Activated naive CD4-positive, alpha-beta T cell treated with anti-CD3 and anti-CD28 coated beads for 36 hours (primary cell): ENCODE measurements around the gene RNF8. TPM values are rescaled to one million over a fixed set of nuclear protein-coding genes. Genes with fewer than 3 reads are reported as not detected.

ENCODE experiments used
- CTCF ChIA-PET: fragments of 350-600 bp; sonication (Branson Sonifier 250); formaldehyde crosslinking; loops from one replicate; lab custom pipeline; 2021; ENCODE audit warnings: antibody characterized with exemption; lab: Charles Lee
- DNase-seq: peaks from one replicate; pipeline ENCODE4 v3.0.0-alpha.2; 2020
- H3K27ac Mint-ChIP-seq: one replicate; pipeline ENCODE4 v1.8.0; 2021; ENCODE audit warnings: mild to moderate bottlenecking, mixed read lengths
- H3K27me3 Mint-ChIP-seq: one replicate; pipeline ENCODE4 v1.8.0; 2021; ENCODE audit warnings: low read depth, mixed read lengths
- H3K36me3 Mint-ChIP-seq: one replicate; pipeline ENCODE4 v1.8.0; 2021; ENCODE audit warnings: low read depth, mixed read lengths
- H3K4me1 Mint-ChIP-seq: one replicate; pipeline ENCODE4 v1.8.0; 2021; ENCODE audit warnings: low read depth, mixed read lengths
- H3K4me3 Mint-ChIP-seq: one replicate; pipeline ENCODE4 v1.8.0; 2021; ENCODE audit warnings: mild to moderate bottlenecking, moderate library complexity, mixed read lengths
- H3K9me3 Mint-ChIP-seq: one replicate; pipeline ENCODE4 v1.8.0; 2021; ENCODE audit warnings: mixed read lengths
- intact Hi-C: fragments of 100-400 bp; cut with micrococcal nuclease; formaldehyde crosslinking; loops from one replicate; pipeline ENCODE4 v1.15.1; 2023
- total RNA-seq, 2 experiments: library from RNA; stranded (reverse); gene quantifications; one replicate each; pipeline ENCODE4 v1.2.3, GENCODE V29; 2021

The RNF8 gene
- total RNA-seq, 2 experiments from 2014 or later, result 18.6 to 19.4 TPM

DNA sequence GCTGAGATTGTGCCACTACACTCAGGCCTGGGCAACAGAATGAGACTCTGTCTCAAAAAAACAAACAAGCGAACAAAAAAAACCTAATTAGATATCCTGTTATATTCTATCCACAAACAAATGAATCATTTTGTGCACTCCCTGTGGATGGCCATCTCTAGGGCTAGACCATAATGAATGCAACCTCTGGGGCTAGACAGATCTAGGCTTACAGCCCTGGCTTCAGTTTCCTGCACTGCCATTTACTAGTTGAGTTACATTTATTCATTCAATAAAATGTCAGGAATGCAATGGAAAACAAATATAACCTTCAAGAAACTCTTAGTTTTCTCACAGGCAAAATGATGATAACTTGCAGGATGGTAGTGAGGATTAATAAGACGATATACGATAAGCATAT lies 6.6 kb upstream of the RNF8 start:
- Mint-ChIP-seq H3K4me3 (no peak overlapping the region), H3K27ac (no peak overlapping the region), H3K9me3 (no peaks in the 10 kb centered on the region), H3K4me1 (no peaks in the 10 kb centered on the region), H3K27me3 (peaks cover 7% of the 10 kb centered on the region), H3K36me3 (no peaks in the 10 kb centered on the region)
- intact Hi-C loops, result no loop called here
- no peak for DNase-seq
- CTCF ChIA-PET, result no interaction called here

- intact Hi-C loops, result no loop called here
- Mint-ChIP-seq H3K36me3 (no peaks in the 10 kb centered on the region), H3K9me3 (no peaks in the 10 kb centered on the region), H3K27ac (no peak overlapping the region), H3K4me3 (no peak overlapping the region), H3K27me3 (peaks cover 7% of the 10 kb centered on the region), H3K4me1 (no peaks in the 10 kb centered on the region)
- CTCF ChIA-PET, result no interaction called here
- DNase-seq, result no peak
Observed at GRCh38 chr6:37347670-37348111, 6.1 kb upstream of the RNF8 start.

DNA sequence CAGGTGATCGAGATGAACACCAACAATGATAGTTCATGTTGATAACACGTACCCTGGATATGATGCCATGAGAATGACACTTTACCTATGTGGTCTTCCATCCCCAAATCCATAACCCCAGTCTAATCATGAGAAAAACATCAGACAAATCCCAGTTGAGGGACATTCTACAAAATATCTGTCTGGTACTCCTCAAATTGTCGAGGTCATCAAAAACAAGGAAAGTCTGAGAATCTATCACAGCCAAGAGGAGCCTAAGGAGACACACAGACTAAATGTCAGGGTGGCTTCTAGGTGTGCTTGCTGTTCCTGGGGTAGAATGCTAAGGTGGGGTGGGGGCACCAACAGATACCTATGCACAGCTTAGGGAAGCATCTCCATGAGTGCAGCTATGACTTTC lies 2.8 kb upstream of the RNF8 start:
- Mint-ChIP-seq H3K4me3 (no peak overlapping the region), H3K9me3 (no peaks in the 10 kb centered on the region), H3K27me3 (no peaks in the 10 kb centered on the region), H3K27ac (no peak overlapping the region), H3K4me1 (peaks cover 17% of the 10 kb centered on the region), H3K36me3 (no peaks in the 10 kb centered on the region)
- no peak for DNase-seq
- CTCF ChIA-PET, result no interaction called here
- intact Hi-C loops, result no loop called here

- Mint-ChIP-seq H3K27ac (no peak overlapping the region), H3K4me1 (peaks cover 21% of the 10 kb centered on the region), H3K4me3 (no peak overlapping the region), H3K27me3 (no peaks in the 10 kb centered on the region), H3K9me3 (no peaks in the 10 kb centered on the region), H3K36me3 (no peaks in the 10 kb centered on the region)
- DNase-seq, result no peak
- CTCF ChIA-PET, result interaction anchor here (0.6 to 0.7 kb wide), 2 partner anchors 26 to 337 kb away, joined by 3 read pairs; no protein-coding TSS in a partner anchor
- intact Hi-C loops, result no loop called here
Observed at GRCh38 chr6:37352384-37352783, 1.4 kb upstream of the RNF8 start.

- intact Hi-C loops, result loop anchor here (1.0 to 2.0 kb wide), 2 partner anchors 30 to 80 kb away; no protein-coding TSS in a partner anchor
- peaks cover 24% of the 10 kb centered on the region for H3K4me1 Mint-ChIP-seq
- H3K4me3 Mint-ChIP-seq, result peak overlapping the region; percentile 92
- CTCF ChIA-PET, result no interaction called here
- no peaks in the 10 kb centered on the region for H3K9me3 Mint-ChIP-seq
- no peaks in the 10 kb centered on the region for H3K27me3 Mint-ChIP-seq
- DNase-seq, result peak; percentile 43
- peak overlapping the region; percentile 70 for H3K27ac Mint-ChIP-seq
- H3K36me3 Mint-ChIP-seq, result no peaks in the 10 kb centered on the region
Observed at GRCh38 chr6:37354526-37355384, 972 bp downstream of the RNF8 start.

- no peak for DNase-seq
- Mint-ChIP-seq H3K4me3 (no peak overlapping the region), H3K9me3 (no peaks in the 10 kb centered on the region), H3K36me3 (peaks cover 5% of the 10 kb centered on the region), H3K4me1 (peaks cover 24% of the 10 kb centered on the region), H3K27me3 (no peaks in the 10 kb centered on the region), H3K27ac (no peak overlapping the region)
- intact Hi-C loops, result no loop called here
- CTCF ChIA-PET, result no interaction called here
Observed at GRCh38 chr6:37357288-37357687, 3.5 kb downstream of the RNF8 start.

DNA sequence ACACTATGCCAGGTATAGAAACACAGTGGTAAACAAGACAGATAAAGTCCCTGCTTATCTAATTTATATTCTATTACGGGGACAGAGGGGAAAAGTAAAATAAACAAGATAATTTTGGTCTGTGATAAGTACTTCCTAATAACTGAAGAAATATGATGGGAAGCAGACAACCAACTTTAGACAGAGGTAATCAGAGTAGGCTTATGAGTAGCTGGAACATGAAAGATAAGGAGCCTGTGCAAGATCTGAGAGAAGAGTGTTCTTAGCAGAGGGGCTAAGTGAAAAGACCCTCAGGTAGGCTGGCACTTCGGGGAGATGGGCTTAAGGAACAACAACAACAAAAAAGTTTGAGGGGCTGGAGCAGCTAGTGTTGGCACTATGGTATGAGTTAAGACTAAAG lies 4.1 kb downstream of the RNF8 start:
- peaks cover 24% of the 10 kb centered on the region for H3K4me1 Mint-ChIP-seq
- no peak overlapping the region for H3K4me3 Mint-ChIP-seq
- no peaks in the 10 kb centered on the region for H3K9me3 Mint-ChIP-seq
- CTCF ChIA-PET, result interaction anchor here (1.1 kb wide), 1 partner anchor 32 kb away, joined by 3 read pairs; no protein-coding TSS in a partner anchor
- DNase-seq, result no peak
- intact Hi-C loops, result no loop called here
- H3K36me3 Mint-ChIP-seq, result peaks cover 6% of the 10 kb centered on the region
- H3K27me3 Mint-ChIP-seq, result no peaks in the 10 kb centered on the region
- H3K27ac Mint-ChIP-seq, result no peak overlapping the region

DNA sequence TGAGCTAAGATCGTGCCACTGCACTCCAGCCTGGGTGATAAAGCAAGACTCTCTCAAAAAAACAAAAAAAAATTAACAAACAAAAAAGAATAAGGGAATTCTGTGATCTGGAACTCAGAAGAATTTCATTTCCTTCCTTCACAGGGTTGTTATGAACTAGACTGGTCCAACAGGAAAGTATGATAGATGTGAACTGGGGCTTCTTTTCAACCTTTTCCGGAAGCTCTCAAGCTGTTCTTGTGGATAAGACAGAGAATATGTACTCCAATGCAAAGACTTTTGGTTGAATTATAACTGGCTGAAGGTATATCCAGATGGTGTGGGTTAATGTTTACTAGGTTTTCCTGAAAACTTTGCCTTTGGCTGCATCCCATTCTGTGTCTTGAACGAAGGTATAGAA lies 5.3 kb downstream of the RNF8 start:
- intact Hi-C loops, result no loop called here
- peaks cover 7% of the 10 kb centered on the region for H3K36me3 Mint-ChIP-seq
- H3K4me1 Mint-ChIP-seq, result peaks cover 18% of the 10 kb centered on the region
- H3K27ac Mint-ChIP-seq, result no peak overlapping the region
- no peaks in the 10 kb centered on the region for H3K9me3 Mint-ChIP-seq
- no peak for DNase-seq
- H3K4me3 Mint-ChIP-seq, result no peak overlapping the region
- CTCF ChIA-PET, result interaction anchor here (0.7 to 1.1 kb wide), 2 partner anchors 33 to 37 kb away, joined by 3 read pairs; no protein-coding TSS in a partner anchor
- no peaks in the 10 kb centered on the region for H3K27me3 Mint-ChIP-seq

- H3K4me1 Mint-ChIP-seq, result peaks cover 3% of the 10 kb centered on the region
- no peak for DNase-seq
- peaks cover 7% of the 10 kb centered on the region for H3K36me3 Mint-ChIP-seq
- H3K4me3 Mint-ChIP-seq, result no peak overlapping the region
- CTCF ChIA-PET, result interaction anchor here (1.0 to 1.4 kb wide), 3 partner anchors 20 to 36 kb away, joined by 4 read pairs; no protein-coding TSS in a partner anchor
- no peaks in the 10 kb centered on the region for H3K9me3 Mint-ChIP-seq
- intact Hi-C loops, result no loop called here
- H3K27me3 Mint-ChIP-seq, result no peaks in the 10 kb centered on the region
- no peak overlapping the region for H3K27ac Mint-ChIP-seq
Observed at GRCh38 chr6:37362101-37362828, 8.5 kb downstream of the RNF8 start.

GRCh38 chr6:37365791-37366190 lies 12.0 kb downstream of the RNF8 start:
- Mint-ChIP-seq H3K9me3 (no peaks in the 10 kb centered on the region), H3K4me3 (no peak overlapping the region), H3K36me3 (peaks cover 17% of the 10 kb centered on the region), H3K4me1 (no peaks in the 10 kb centered on the region), H3K27ac (no peak overlapping the region), H3K27me3 (no peaks in the 10 kb centered on the region)
- CTCF ChIA-PET, result interaction anchor here (0.9 to 1.9 kb wide), 4 partner anchors 17 to 326 kb away, joined by 3 to 6 read pairs (median 4); no protein-coding TSS in a partner anchor
- intact Hi-C loops, result no loop called here
- no peak for DNase-seq

- DNase-seq, result no peak
- H3K27ac Mint-ChIP-seq, result no peak overlapping the region
- H3K4me3 Mint-ChIP-seq, result no peak overlapping the region
- intact Hi-C loops, result no loop called here
- CTCF ChIA-PET, result interaction anchor here (0.5 to 1.9 kb wide), 5 partner anchors 15 to 320 kb away, joined by 3 to 6 read pairs (median 5); no protein-coding TSS in a partner anchor
- no peaks in the 10 kb centered on the region for H3K27me3 Mint-ChIP-seq
- H3K9me3 Mint-ChIP-seq, result no peaks in the 10 kb centered on the region
- H3K4me1 Mint-ChIP-seq, result no peaks in the 10 kb centered on the region
- peaks cover 12% of the 10 kb centered on the region for H3K36me3 Mint-ChIP-seq
Observed at GRCh38 chr6:37366910-37367309, 13.1 kb downstream of the RNF8 start.

DNA sequence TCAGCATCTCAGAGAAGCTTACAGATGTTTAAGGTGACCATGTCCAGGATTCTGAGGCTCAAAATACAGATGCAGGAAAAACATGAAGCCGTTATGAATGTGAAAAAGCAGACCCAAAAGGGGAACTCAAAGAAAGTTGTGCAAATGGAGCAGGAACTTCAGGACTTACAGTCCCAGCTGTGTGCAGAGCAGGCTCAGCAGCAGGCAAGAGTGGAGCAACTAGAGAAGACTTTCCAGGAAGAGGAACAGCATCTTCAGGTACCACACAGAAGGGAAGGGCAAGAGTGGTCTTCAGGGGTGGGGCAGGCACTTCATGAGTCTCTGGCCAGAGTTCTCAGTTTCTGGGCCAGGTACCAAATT lies 15.2 kb downstream of the RNF8 start:
- CTCF ChIA-PET, result interaction anchor here (1.0 to 3.0 kb wide), 3 partner anchors 10 to 197 kb away, joined by 3 to 10 read pairs (median 4); no protein-coding TSS in a partner anchor
- Mint-ChIP-seq H3K4me3 (no peak overlapping the region), H3K9me3 (no peaks in the 10 kb centered on the region), H3K4me1 (no peaks in the 10 kb centered on the region), H3K36me3 (peaks cover 12% of the 10 kb centered on the region), H3K27me3 (no peaks in the 10 kb centered on the region), H3K27ac (peak overlapping the region; percentile 38)
- DNase-seq, result no peak
- intact Hi-C loops, result no loop called here
